Type B pancreatic cell (in vitro differentiated cells): Measurements from ENCODE around the gene TNFSF9. TPM values are rescaled to one million over a fixed set of nuclear protein-coding genes. Genes with fewer than 3 reads are reported as not detected.

Experiments
- DNase-seq: peaks from one replicate; pipeline ENCODE4 v3.0.0; 2021; ENCODE audit warnings: mixed read lengths; ENCODE audit not compliant: unreplicated experiment; ENCODE audit errors: extremely low spot score
- H3K27ac Mint-ChIP-seq: 2 replicates; pipeline ENCODE4 v1.8.0; 2021; ENCODE audit warnings: mild to moderate bottlenecking, mixed read lengths
- H3K27me3 Mint-ChIP-seq: 2 replicates; pipeline ENCODE4 v1.8.0; 2021; ENCODE audit warnings: mixed read lengths
- H3K36me3 Mint-ChIP-seq: 2 replicates; pipeline ENCODE4 v1.8.0; 2021; ENCODE audit warnings: mixed read lengths
- H3K4me1 Mint-ChIP-seq: one replicate; pipeline ENCODE4 v1.8.0; 2021; ENCODE audit warnings: mixed read lengths; ENCODE audit not compliant: unreplicated experiment
- H3K4me3 Mint-ChIP-seq: 2 replicates; pipeline ENCODE4 v1.8.0; 2021; ENCODE audit warnings: mild to moderate bottlenecking, mixed read lengths
- H3K9me3 Mint-ChIP-seq: 2 replicates; pipeline ENCODE4 v1.8.0; 2021; ENCODE audit warnings: mixed read lengths
- total RNA-seq: library from RNA; stranded (reverse); gene quantifications from 2 replicates; pipeline ENCODE4 v1.2.1, GENCODE V29; 2021; ENCODE audit warnings: low replicate concordance
- TF ChIP-seq, protein P1 (sequence below): fragments of 200-600 bp; sonication (generic); conservative IDR thresholded peaks from 2 replicates; pipeline ENCODE4 v1.5.0; 2021; ENCODE audit warnings: antibody characterized with exemption, mild to moderate bottlenecking

The TNFSF9 gene
- total RNA-seq, 1 donor from 2014 or later: 1.3 TPM

GRCh38 chr19:6519289-6519688 lies 11.5 kb upstream of the TNFSF9 start:
- H3K27ac Mint-ChIP-seq: no peak overlapping the region
- H3K36me3 Mint-ChIP-seq: no peaks in the 10 kb centered on the region
- H3K4me1 Mint-ChIP-seq: peaks cover 12% of the 10 kb centered on the region
- TF ChIP-seq, protein P1, sequence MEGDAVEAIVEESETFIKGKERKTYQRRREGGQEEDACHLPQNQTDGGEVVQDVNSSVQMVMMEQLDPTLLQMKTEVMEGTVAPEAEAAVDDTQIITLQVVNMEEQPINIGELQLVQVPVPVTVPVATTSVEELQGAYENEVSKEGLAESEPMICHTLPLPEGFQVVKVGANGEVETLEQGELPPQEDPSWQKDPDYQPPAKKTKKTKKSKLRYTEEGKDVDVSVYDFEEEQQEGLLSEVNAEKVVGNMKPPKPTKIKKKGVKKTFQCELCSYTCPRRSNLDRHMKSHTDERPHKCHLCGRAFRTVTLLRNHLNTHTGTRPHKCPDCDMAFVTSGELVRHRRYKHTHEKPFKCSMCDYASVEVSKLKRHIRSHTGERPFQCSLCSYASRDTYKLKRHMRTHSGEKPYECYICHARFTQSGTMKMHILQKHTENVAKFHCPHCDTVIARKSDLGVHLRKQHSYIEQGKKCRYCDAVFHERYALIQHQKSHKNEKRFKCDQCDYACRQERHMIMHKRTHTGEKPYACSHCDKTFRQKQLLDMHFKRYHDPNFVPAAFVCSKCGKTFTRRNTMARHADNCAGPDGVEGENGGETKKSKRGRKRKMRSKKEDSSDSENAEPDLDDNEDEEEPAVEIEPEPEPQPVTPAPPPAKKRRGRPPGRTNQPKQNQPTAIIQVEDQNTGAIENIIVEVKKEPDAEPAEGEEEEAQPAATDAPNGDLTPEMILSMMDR: no peak
- DNase-seq: no peak
- no peak overlapping the region for H3K4me3 Mint-ChIP-seq
- H3K9me3 Mint-ChIP-seq: no peaks in the 10 kb centered on the region
- H3K27me3 Mint-ChIP-seq: peaks cover 26% of the 10 kb centered on the region

DNA sequence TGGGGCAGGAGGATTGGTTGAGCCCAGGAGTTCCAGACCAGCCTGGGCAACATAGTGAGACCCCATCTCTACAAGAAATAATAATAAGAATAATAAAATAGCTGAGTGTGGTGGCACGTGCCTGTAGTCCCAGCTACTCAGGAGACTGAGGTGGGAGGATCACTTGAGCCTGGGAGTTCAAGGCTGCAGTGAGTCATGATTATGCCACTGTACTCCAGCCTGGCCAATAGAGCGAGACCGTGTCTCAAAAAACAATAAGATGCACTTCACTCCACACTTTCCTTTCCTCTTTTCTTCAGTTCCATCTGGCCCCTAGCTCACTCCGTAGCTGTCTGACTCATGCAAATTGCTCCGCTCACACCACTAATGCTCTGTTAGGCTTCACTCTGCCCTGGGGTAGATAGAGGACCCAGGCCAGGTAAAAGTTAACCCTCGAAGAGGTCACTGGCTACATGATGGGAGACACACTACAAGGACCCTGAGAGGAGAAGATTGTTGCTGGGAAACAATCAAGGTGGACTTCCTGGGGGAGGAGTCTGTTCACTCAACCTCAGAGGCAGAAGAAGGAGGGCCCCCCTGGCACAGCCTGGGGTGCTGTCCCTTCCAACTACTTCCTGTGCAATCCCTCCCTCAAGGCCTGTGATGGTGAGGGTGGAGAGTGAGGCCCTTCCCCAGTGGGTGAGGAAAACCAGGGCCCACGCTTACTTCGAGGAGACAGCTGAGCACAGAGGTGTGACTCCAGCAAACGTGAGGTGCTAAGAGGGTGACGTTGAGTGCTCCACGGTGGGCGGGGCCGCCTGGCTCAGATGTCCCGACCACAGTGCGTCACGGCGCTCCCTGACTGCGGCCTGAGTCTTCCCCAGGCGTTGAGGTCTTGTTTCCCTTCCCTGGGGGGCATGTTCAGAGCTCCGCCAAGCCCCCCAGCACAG lies 8.8 kb upstream of the TNFSF9 start:
- H3K4me1 Mint-ChIP-seq: peaks cover 3% of the 10 kb centered on the region
- H3K36me3 Mint-ChIP-seq: no peaks in the 10 kb centered on the region
- no peak overlapping the region for H3K4me3 Mint-ChIP-seq
- H3K9me3 Mint-ChIP-seq: no peaks in the 10 kb centered on the region
- peaks cover 19% of the 10 kb centered on the region for H3K27me3 Mint-ChIP-seq
- TF ChIP-seq, protein P1: no peak
- DNase-seq: no peak
- H3K27ac Mint-ChIP-seq: no peak overlapping the region

DNA sequence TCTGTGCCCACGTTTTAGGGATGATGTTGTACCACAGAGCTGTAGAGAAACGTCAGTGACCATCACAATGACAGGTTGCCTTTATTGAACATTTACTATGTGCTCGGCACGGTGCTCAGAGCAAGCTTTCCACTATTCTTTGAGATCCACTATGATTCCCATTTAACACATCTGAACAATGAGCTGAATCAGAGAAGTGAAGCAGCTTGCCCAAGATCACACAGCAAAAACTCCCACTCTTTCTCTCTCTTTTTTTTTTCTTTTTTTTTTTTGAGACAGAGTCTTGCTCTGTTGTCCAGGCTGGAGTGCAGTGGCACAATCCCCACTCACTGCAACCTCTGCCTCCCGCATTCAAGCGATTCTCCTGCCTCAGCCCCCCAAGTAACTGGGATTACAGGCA lies 8.1 kb upstream of the TNFSF9 start:
- Mint-ChIP-seq H3K27me3 (peaks cover 15% of the 10 kb centered on the region), H3K27ac (no peak overlapping the region), H3K4me3 (no peak overlapping the region), H3K36me3 (no peaks in the 10 kb centered on the region), H3K9me3 (no peaks in the 10 kb centered on the region), H3K4me1 (no peaks in the 10 kb centered on the region)
- TF ChIP-seq, protein P1: no peak
- DNase-seq: no peak

- TF ChIP-seq, protein P1: no peak
Measured at GRCh38 chr19:6524311-6524710, 6.5 kb upstream of the TNFSF9 start.

DNA sequence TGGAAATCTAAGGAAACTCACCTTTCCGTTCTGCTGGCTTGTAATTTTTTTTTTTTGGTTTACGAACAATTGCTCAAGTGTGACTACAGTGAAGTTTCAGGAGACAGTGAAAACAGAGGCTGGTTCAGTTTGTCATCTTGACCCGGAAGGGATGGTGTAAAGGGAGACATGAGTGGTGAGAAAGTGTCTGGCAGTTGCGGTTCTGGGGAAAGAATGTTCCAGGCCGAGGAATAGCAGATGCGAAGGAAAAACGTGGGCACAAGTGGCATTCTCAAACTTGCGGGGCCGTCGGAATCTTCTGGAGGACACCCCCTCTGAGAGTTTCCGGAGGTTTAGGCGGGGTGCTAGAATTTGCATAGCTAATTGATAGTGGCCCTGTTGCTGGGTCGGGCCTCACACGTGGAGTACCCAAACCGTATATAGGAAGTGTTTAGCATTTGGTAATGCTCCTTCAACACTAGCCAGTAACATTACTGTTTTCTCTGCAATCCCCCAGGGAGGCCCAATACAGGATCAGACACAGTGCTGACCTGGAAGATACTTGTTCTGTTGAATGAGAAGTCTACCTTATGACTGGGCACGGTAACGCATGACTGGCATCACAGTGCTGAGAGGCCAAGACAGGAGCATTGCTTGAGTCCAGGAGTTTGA lies 2.8 kb upstream of the TNFSF9 start:
- H3K4me3 Mint-ChIP-seq: no peak overlapping the region
- H3K4me1 Mint-ChIP-seq: peaks cover 5% of the 10 kb centered on the region
- H3K27ac Mint-ChIP-seq: no peak overlapping the region
- TF ChIP-seq, protein P1: no peak
- no peaks in the 10 kb centered on the region for H3K9me3 Mint-ChIP-seq
- peaks cover 36% of the 10 kb centered on the region for H3K27me3 Mint-ChIP-seq
- H3K36me3 Mint-ChIP-seq: no peaks in the 10 kb centered on the region
- no peak for DNase-seq

More at GRCh38 chr19:6524311-6524710, 6.5 kb upstream of the TNFSF9 start:
- no peaks in the 10 kb centered on the region for H3K36me3 Mint-ChIP-seq
- no peak overlapping the region for H3K4me3 Mint-ChIP-seq
- no peak overlapping the region for H3K27ac Mint-ChIP-seq
- H3K9me3 Mint-ChIP-seq: no peaks in the 10 kb centered on the region
- peaks cover 9% of the 10 kb centered on the region for H3K27me3 Mint-ChIP-seq
- DNase-seq: no peak
- no peaks in the 10 kb centered on the region for H3K4me1 Mint-ChIP-seq
